ENCODE data around the gene UXT. TPM values are rescaled to one million over a fixed set of nuclear protein-coding genes. Genes with fewer than 3 reads are reported as not detected.
"Not testable (repeated sequence)": the region's sequence is repeated elsewhere in the genome, so short reads cannot be mapped to it uniquely, and the experiment has no call there.

UXT gene
- total RNA-seq, 2 experiments from 2014 or later: 171 to 284 TPM

DNA sequence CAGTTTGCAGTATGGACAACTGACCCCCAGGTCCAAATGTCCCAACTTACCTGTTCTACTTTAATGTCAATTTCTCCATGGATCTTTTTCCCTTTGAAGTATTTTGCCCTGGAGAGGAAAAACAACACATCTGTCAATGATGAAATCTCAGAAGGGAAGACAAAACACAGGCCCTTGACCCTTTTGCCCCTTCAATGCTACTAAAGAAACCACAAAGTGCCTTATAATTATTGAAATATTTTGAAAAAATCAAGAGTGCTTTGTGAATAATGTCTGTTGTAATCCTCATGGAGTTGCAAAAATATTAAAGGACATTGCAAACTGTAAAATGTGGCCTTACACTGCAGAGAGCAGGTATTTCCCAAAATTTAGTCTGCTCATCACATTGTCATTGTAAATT is 51.9 kb downstream of the UXT start:
- H3K27ac ChIP-seq (ENCODE audit: low read depth, low read length, poor library complexity, severe bottlenecking): no peak overlapping the region
- H3K36me3 ChIP-seq (ENCODE audit: insufficient read depth, low read length): no peaks in the 10 kb centered on the region
- H2AFZ ChIP-seq (ENCODE audit: low read length): no peak overlapping the region
- CTCF ChIA-PET (ENCODE audit: unreplicated experiment): no interaction called here
- POLR2A ChIA-PET: no interaction called here
- no peaks in the 10 kb centered on the region for H3K9me2 ChIP-seq (ENCODE audit: insufficient read depth, low read length)
- H3K79me2 ChIP-seq (ENCODE audit: insufficient read depth, low read depth, low read length): no peaks in the 10 kb centered on the region
- H4K20me1 ChIP-seq (ENCODE audit: insufficient read depth, low read length): no peaks in the 10 kb centered on the region
- intact Hi-C loops (cut with micrococcal nuclease; ENCODE audit: unreplicated experiment): no loop called here
- no peak overlapping the region for H3K4me3 ChIP-seq (ENCODE audit: low read depth, low read length, poor library complexity, severe bottlenecking)
- no peak for TF ChIP-seq EZH2phosphoT487 (IDR thresholded peaks at IDR 0.05; ENCODE audit: borderline replicate concordance, low read depth, low read length)
- TF ChIP-seq, protein P1, sequence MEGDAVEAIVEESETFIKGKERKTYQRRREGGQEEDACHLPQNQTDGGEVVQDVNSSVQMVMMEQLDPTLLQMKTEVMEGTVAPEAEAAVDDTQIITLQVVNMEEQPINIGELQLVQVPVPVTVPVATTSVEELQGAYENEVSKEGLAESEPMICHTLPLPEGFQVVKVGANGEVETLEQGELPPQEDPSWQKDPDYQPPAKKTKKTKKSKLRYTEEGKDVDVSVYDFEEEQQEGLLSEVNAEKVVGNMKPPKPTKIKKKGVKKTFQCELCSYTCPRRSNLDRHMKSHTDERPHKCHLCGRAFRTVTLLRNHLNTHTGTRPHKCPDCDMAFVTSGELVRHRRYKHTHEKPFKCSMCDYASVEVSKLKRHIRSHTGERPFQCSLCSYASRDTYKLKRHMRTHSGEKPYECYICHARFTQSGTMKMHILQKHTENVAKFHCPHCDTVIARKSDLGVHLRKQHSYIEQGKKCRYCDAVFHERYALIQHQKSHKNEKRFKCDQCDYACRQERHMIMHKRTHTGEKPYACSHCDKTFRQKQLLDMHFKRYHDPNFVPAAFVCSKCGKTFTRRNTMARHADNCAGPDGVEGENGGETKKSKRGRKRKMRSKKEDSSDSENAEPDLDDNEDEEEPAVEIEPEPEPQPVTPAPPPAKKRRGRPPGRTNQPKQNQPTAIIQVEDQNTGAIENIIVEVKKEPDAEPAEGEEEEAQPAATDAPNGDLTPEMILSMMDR (conservative IDR thresholded peaks at IDR 0.05; ENCODE audit: low read length): no peak
- BruUV-seq (replicated peaks): no TSS peak
- H3K4me2 ChIP-seq (ENCODE audit: low read length): no peak overlapping the region
- no peaks in the 10 kb centered on the region for H3K4me1 ChIP-seq (ENCODE audit: insufficient read depth, low read length, poor library complexity, severe bottlenecking)
- no peak for DNase-seq (ENCODE audit: low spot score)
- no peaks in the 10 kb centered on the region for H3K9me3 ChIP-seq (ENCODE audit: low read length)

DNA sequence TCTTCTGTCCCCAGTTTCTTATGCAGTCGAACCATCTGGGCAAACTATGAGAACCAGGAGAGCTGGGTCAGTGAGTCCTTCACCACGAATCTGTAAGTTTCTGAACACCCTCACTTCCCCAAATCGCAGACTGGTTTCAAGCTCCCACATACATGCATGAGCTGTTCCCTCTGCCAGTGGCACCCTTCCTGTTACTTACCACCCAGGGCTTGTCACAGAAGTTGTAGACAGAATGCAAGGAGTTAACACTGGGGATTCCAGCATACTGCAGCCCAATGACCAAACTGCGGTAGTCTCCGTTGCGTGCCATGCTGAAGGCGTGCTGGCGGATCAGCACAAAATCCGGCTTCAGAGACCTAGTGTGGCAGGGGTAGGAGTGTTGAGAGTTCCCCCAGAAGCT is 54.0 kb downstream of the UXT start:
- BruUV-seq (replicated peaks): no TSS peak

DNA sequence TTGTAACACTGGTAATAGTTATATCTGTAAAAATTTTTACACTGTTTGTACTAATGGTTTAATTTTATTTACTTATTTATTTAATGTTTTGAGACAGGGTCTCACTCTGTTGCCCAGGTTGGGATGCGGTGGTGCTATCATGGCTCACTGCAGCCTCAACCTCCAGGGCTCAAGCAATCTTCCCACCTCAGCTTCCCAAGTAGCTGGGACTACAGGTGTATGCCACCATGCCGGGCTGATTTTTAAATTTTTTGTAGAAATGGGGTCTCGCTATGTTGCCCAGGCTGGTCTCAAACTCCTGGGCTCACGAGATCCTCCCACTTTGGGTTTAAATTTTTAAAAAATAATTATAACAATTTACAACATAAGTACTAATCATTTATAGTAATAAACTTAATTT is 55.9 kb downstream of the UXT start:
- POLR2A ChIA-PET: interaction anchor here (0.6 kb wide), 1 partner anchor 308 kb away, joined by 3 read pairs; no protein-coding TSS in a partner anchor
- H3K4me2 ChIP-seq (ENCODE audit: low read length); DNase-seq (ENCODE audit: low spot score); BruUV-seq (replicated peaks); CTCF ChIA-PET (ENCODE audit: unreplicated experiment); H3K9me3 ChIP-seq (ENCODE audit: low read length); H3K4me3 ChIP-seq (ENCODE audit: low read depth, low read length, poor library complexity, severe bottlenecking); H3K27ac ChIP-seq (ENCODE audit: low read depth, low read length, poor library complexity, severe bottlenecking); H3K9me2 ChIP-seq (ENCODE audit: insufficient read depth, low read length); H3K4me1 ChIP-seq (ENCODE audit: insufficient read depth, low read length, poor library complexity, severe bottlenecking); H3K36me3 ChIP-seq (ENCODE audit: insufficient read depth, low read length); intact Hi-C loops (cut with micrococcal nuclease; ENCODE audit: unreplicated experiment); H2AFZ ChIP-seq (ENCODE audit: low read length); H3K79me2 ChIP-seq (ENCODE audit: insufficient read depth, low read depth, low read length); H4K20me1 ChIP-seq (ENCODE audit: insufficient read depth, low read length): not testable (repeated sequence)

More for the DNA sequence above, 54.0 kb downstream of the UXT start:
- Histone ChIP-seq H3K4me1 (ENCODE audit: insufficient read depth, low read length, poor library complexity, severe bottlenecking) (no peaks in the 10 kb centered on the region), H3K9me2 (ENCODE audit: insufficient read depth, low read length) (no peaks in the 10 kb centered on the region), H3K79me2 (ENCODE audit: insufficient read depth, low read depth, low read length) (no peaks in the 10 kb centered on the region), H2AFZ (ENCODE audit: low read length) (no peak overlapping the region), H3K4me3 (ENCODE audit: low read depth, low read length, poor library complexity, severe bottlenecking) (no peak overlapping the region), H3K36me3 (ENCODE audit: insufficient read depth, low read length) (no peaks in the 10 kb centered on the region), H3K9me3 (ENCODE audit: low read length) (no peaks in the 10 kb centered on the region), H4K20me1 (ENCODE audit: insufficient read depth, low read length) (no peaks in the 10 kb centered on the region), H3K4me2 (ENCODE audit: low read length) (no peak overlapping the region), H3K27ac (ENCODE audit: low read depth, low read length, poor library complexity, severe bottlenecking) (no peak overlapping the region)
- intact Hi-C loops (cut with micrococcal nuclease; ENCODE audit: unreplicated experiment): no loop called here
- CTCF ChIA-PET (ENCODE audit: unreplicated experiment): no interaction called here
- POLR2A ChIA-PET: no interaction called here
- no peak for TF ChIP-seq EZH2phosphoT487 (IDR thresholded peaks at IDR 0.05; ENCODE audit: borderline replicate concordance, low read depth, low read length)
- DNase-seq (ENCODE audit: low spot score): no peak

Other genes with a start within 250 kb of the UXT start
- 8.4 and 10.7 TPM in 2 replicates for gene ZNF41, start 176.0 kb downstream of the UXT start, total RNA-seq (2014; rRNA removed; shearing (Covaris generic))
- gene ZNF41, start 176.0 kb downstream of the UXT start, total RNA-seq (2022): 9.7 and 10.7 TPM in 2 replicates
- gene ARAF, start 98.0 kb downstream of the UXT start, total RNA-seq (2014; rRNA removed; shearing (Covaris generic)): 13.2 and 28.9 TPM in 2 replicates
- gene ARAF, start 98.0 kb downstream of the UXT start, total RNA-seq (2022): 52.4 and 58.2 TPM in 2 replicates
- gene TIMP1, start 76.7 kb downstream of the UXT start, total RNA-seq (2014; rRNA removed; shearing (Covaris generic)): not detected in 2 replicates
- 0.83 TPM in 1 of 2 replicates, not detected in the other for gene TIMP1, start 76.7 kb downstream of the UXT start, total RNA-seq (2022)
- not detected in 2 replicates for gene SYN1, start 39.3 kb downstream of the UXT start, total RNA-seq (2014; rRNA removed; shearing (Covaris generic))
- gene SYN1, start 39.3 kb downstream of the UXT start, total RNA-seq (2022): not detected in 2 replicates
- 2.0 and 4.7 TPM in 2 replicates for gene CFP, start 29.2 kb downstream of the UXT start, total RNA-seq (2014; rRNA removed; shearing (Covaris generic))
- 4.1 and 4.2 TPM in 2 replicates for gene CFP, start 29.2 kb downstream of the UXT start, total RNA-seq (2022)
- 23.0 and 23.3 TPM in 2 replicates for gene ELK1, start 8.6 kb downstream of the UXT start, total RNA-seq (2014; rRNA removed; shearing (Covaris generic))
- gene ELK1, start 8.6 kb downstream of the UXT start, total RNA-seq (2022): 49.7 and 51.0 TPM in 2 replicates
- gene ZNF81, start 177.7 kb upstream of the UXT start, total RNA-seq (2014; rRNA removed; shearing (Covaris generic)): 4.9 and 7.1 TPM in 2 replicates
- gene ZNF81, start 177.7 kb upstream of the UXT start, total RNA-seq (2022): 12.3 and 12.8 TPM in 2 replicates

All from OCI-LY7 (cell line).